NB4 (cell line): ENCODE results near the gene NADK2.

Experiments
- CTCF ChIP-seq: IDR thresholded peaks from one replicate; pipeline ENCODE4 v1.5.1; 2012; ENCODE audit warnings: low read depth, low read length
- MAX ChIP-seq: IDR thresholded peaks from 2 replicates; pipeline ENCODE4 v1.6.1; 2011; ENCODE audit warnings: low read depth, low read length
- MYC ChIP-seq: IDR thresholded peaks from 2 replicates; pipeline ENCODE4 v1.6.1; 2011; ENCODE audit warnings: low read depth, low read length
- POLR2A ChIP-seq: IDR thresholded peaks from 2 replicates; pipeline ENCODE4 v1.6.1; 2011; ENCODE audit warnings: mild to moderate bottlenecking; ENCODE audit not compliant: insufficient read length; ENCODE audit errors: extremely low read depth

- TF ChIP-seq CTCF (no peak), MYC (no peak), POLR2A (no peak), MAX (no peak)
Measured at GRCh38 chr5:36173426-36173825, 68.3 kb downstream of the NADK2 start.
